ENCODE data around the gene CENPB.

DNA sequence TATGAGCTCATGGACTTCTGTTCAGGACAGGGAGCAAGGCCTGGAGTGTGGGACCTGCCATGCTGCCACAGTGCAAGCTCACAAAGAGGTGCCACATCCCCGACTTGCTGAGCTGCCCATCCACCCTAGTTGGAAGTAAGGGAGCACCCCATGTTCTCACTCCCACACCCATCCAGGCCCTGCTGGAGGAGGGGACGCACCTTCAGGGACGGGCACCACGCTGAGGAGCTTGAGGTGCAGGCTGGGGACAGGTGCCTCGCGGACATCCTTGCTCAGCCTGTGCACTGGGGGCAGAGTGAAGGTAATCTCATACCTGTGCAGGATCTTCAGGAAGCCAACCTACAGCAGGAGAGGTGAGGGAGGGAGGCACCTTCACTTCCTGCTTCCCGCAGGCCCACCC, 31.3 kb downstream of the CENPB start:
- TF ChIP-seq, protein P1, sequence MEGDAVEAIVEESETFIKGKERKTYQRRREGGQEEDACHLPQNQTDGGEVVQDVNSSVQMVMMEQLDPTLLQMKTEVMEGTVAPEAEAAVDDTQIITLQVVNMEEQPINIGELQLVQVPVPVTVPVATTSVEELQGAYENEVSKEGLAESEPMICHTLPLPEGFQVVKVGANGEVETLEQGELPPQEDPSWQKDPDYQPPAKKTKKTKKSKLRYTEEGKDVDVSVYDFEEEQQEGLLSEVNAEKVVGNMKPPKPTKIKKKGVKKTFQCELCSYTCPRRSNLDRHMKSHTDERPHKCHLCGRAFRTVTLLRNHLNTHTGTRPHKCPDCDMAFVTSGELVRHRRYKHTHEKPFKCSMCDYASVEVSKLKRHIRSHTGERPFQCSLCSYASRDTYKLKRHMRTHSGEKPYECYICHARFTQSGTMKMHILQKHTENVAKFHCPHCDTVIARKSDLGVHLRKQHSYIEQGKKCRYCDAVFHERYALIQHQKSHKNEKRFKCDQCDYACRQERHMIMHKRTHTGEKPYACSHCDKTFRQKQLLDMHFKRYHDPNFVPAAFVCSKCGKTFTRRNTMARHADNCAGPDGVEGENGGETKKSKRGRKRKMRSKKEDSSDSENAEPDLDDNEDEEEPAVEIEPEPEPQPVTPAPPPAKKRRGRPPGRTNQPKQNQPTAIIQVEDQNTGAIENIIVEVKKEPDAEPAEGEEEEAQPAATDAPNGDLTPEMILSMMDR (IDR thresholded peaks at IDR 0.05) = no peak
- no peak for TF ChIP-seq POLR2A (IDR thresholded peaks at IDR 0.05)
- TF ChIP-seq POLR2AphosphoS5 (IDR thresholded peaks at IDR 0.05) = no peak
